PFSK-1 (cell line): ENCODE data around the gene UBXN7.

Experiments
- FOXP2 ChIP-seq: optimal IDR thresholded peaks from 2 replicates; pipeline ENCODE3; 2011; ENCODE audit warnings: borderline replicate concordance, control low read depth, inconsistent platforms; ENCODE audit not compliant: insufficient read depth; ENCODE audit errors: extremely low read length, extremely low read depth
- POLR2AphosphoS5 ChIP-seq: IDR thresholded peaks from 2 replicates; pipeline ENCODE4 v1.6.1; 2012; ENCODE audit warnings: low read depth, mild to moderate bottlenecking, control low read depth, low read length, moderate library complexity
- REST ChIP-seq, 2 experiments: IDR thresholded peaks; 2 replicates each; pipeline versions ENCODE4 v1.6.1 to v1.8.0; 2011 to 2012; ENCODE audit warnings: low read depth in 2 of 2, low read length in 2 of 2, control low read depth in 1 of 2, inconsistent platforms in 1 of 2, mild to moderate bottlenecking in 1 of 2, moderate library complexity in 1 of 2; ENCODE audit not compliant: insufficient read depth in 1 of 2
- SIN3A ChIP-seq: IDR thresholded peaks from 2 replicates; pipeline ENCODE4 v1.6.1; 2012; ENCODE audit warnings: mild to moderate bottlenecking, low read length, moderate library complexity, borderline replicate concordance; ENCODE audit not compliant: insufficient read depth
- TAF1 ChIP-seq: IDR thresholded peaks from 2 replicates; pipeline ENCODE4 v1.6.1; 2012; ENCODE audit warnings: low read length, control low read depth, borderline replicate concordance; ENCODE audit not compliant: insufficient read depth

UBXN7 gene

GRCh38 chr3:196398782-196399181 is 33.4 kb downstream of the UBXN7 start:
- TF ChIP-seq FOXP2 (no peak), TAF1 (no peak), POLR2AphosphoS5 (no peak), REST (IDR thresholded peaks at IDR 0.05; ENCODE audit: insufficient read depth in 1 of 2, low read depth in 2 of 2, low read length in 2 of 2) (no peak), SIN3A (no peak)

- no peak for TF ChIP-seq POLR2AphosphoS5
- no peak for TF ChIP-seq SIN3A
- no peak for TF ChIP-seq TAF1
- no peak for TF ChIP-seq FOXP2
- TF ChIP-seq REST (IDR thresholded peaks at IDR 0.05; ENCODE audit: insufficient read depth in 1 of 2, low read depth in 2 of 2, low read length in 2 of 2), result no peak
These were observed 34.3 kb downstream of the UBXN7 start for GRCh38 chr3:196397941-196398340.

GRCh38 chr3:196390116-196390515 is 42.1 kb downstream of the UBXN7 start:
- TF ChIP-seq FOXP2 (no peak), SIN3A (no peak)

- TF ChIP-seq FOXP2 (no peak), POLR2AphosphoS5 (no peak), REST (IDR thresholded peaks at IDR 0.05; ENCODE audit: insufficient read depth in 1 of 2, low read depth in 2 of 2, low read length in 2 of 2) (no peak), SIN3A (no peak), TAF1 (no peak)
These were observed 43.3 kb downstream of the UBXN7 start for GRCh38 chr3:196388956-196389355.

GRCh38 chr3:196378146-196378841 is 53.9 kb downstream of the UBXN7 start:
- TF ChIP-seq FOXP2 (no peak), POLR2AphosphoS5 (no peak), SIN3A (no peak), TAF1 (no peak), REST (IDR thresholded peaks at IDR 0.05; ENCODE audit: insufficient read depth in 1 of 2, low read depth in 2 of 2, low read length in 2 of 2) (no peak)
